CMK (cell line): Measurements from ENCODE around the gene RAD17.

Source experiments
- DNase-seq: peaks from one replicate; pipeline ENCODE4 v3.0.0-alpha.2; 2010; ENCODE audit warnings: low read depth

The RAD17 gene

DNA sequence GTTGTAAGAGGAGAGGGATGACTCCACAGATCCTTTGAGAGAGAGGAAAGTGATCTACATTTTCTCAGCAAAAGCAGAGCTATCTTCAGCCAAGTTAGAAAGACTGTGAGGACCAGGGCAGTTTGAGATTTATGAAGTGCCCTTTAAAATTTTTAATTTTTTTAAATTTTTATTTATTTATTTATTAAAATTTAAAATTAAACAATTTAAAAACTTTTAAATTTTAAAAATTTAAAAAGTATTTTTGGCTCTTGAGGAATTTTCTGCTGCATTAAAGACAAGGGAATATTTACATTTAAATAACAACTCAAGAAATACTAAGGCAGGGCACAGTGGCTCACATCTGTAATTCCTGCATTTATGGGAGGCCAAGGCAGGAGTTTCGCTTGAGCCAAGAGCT is 92.6 kb downstream of the RAD17 start:
- no peak for DNase-seq
